ENCODE measurements around the gene STAT5A. TPM values are rescaled to one million over a fixed set of nuclear protein-coding genes. Genes with fewer than 3 reads are reported as not detected.

STAT5A gene
- polyA plus RNA-seq, 1 donor (not counting 4 experiments of a cell fraction or from before 2014, with no cell fraction given): 0.51 TPM

- Histone ChIP-seq H3K4me2 (ENCODE audit: control insufficient read depth, extremely low read depth, insufficient read depth, low read depth, low read length) (no peak overlapping the region), H3K4me3 (ENCODE audit: control insufficient read depth in 2 of 3, extremely low read depth in 1 of 3, insufficient read depth in 2 of 3, low read depth in 1 of 3, low read length in 3 of 3) (no peak overlapping the region)
- FAIRE-seq: no peak
Observed at GRCh38 chr17:42289611-42290181, 1.4 kb downstream of the STAT5A start.

GRCh38 chr17:42290577-42290976 is 2.3 kb downstream of the STAT5A start:
- peaks cover 14% of the 10 kb centered on the region for H3K4me1 ChIP-seq (ENCODE audit: control insufficient read depth, extremely low read depth, insufficient read depth, low read length)
- H2AFZ ChIP-seq (ENCODE audit: control insufficient read depth, low read length): no peak overlapping the region
- no peaks in the 10 kb centered on the region for H4K20me1 ChIP-seq (ENCODE audit: control insufficient read depth, extremely low read depth, insufficient read depth, low read length)
- H3K27ac ChIP-seq (ENCODE audit: control insufficient read depth, insufficient read depth, low read length): no peak overlapping the region
- no peaks in the 10 kb centered on the region for H3K79me2 ChIP-seq (ENCODE audit: control insufficient read depth, insufficient read depth, low read length)
- no peaks in the 10 kb centered on the region for H3K9me3 ChIP-seq (ENCODE audit: control insufficient read depth, low read depth, low read length)
- no peak for DNase-seq (ENCODE audit: low read depth, low spot score)
- no peak overlapping the region for H3K9ac ChIP-seq (ENCODE audit: control insufficient read depth, extremely low read depth, insufficient read depth, low read length)
- no peak overlapping the region for H3K4me3 ChIP-seq (ENCODE audit: control insufficient read depth in 2 of 3, extremely low read depth in 1 of 3, insufficient read depth in 2 of 3, low read depth in 1 of 3, low read length in 3 of 3)
- H3K4me2 ChIP-seq (ENCODE audit: control insufficient read depth, extremely low read depth, insufficient read depth, low read depth, low read length): no peak overlapping the region
- no peak for FAIRE-seq
- TF ChIP-seq, protein P1, sequence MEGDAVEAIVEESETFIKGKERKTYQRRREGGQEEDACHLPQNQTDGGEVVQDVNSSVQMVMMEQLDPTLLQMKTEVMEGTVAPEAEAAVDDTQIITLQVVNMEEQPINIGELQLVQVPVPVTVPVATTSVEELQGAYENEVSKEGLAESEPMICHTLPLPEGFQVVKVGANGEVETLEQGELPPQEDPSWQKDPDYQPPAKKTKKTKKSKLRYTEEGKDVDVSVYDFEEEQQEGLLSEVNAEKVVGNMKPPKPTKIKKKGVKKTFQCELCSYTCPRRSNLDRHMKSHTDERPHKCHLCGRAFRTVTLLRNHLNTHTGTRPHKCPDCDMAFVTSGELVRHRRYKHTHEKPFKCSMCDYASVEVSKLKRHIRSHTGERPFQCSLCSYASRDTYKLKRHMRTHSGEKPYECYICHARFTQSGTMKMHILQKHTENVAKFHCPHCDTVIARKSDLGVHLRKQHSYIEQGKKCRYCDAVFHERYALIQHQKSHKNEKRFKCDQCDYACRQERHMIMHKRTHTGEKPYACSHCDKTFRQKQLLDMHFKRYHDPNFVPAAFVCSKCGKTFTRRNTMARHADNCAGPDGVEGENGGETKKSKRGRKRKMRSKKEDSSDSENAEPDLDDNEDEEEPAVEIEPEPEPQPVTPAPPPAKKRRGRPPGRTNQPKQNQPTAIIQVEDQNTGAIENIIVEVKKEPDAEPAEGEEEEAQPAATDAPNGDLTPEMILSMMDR (optimal IDR thresholded peaks at IDR 0.05 in 1 of 3, IDR thresholded peaks at IDR 0.05 in 1 of 3, conservative IDR thresholded peaks at IDR 0.05 in 1 of 3; ENCODE audit: extremely low read depth in 1 of 3, insufficient read depth in 2 of 3, low read length in 3 of 3): no peak
- TF ChIP-seq EZH2 (IDR thresholded peaks at IDR 0.05; ENCODE audit: low read length): no peak
- dilution Hi-C loops (cut with MboI; ENCODE audit: extremely low pct_ligation_motif_present, low sequenced_read_pairs): no loop called here
- peaks cover 29% of the 10 kb centered on the region for H3K27me3 ChIP-seq (ENCODE audit: control insufficient read depth, extremely low read depth, insufficient read depth, low read length)
- no peaks in the 10 kb centered on the region for H3K9me1 ChIP-seq (ENCODE audit: control insufficient read depth, extremely low read depth, insufficient read depth, low read length)
- H3K36me3 ChIP-seq (ENCODE audit: control insufficient read depth in 2 of 2, extremely low read depth in 1 of 2, insufficient read depth in 2 of 2, low read length in 2 of 2): no peaks in the 10 kb centered on the region

More at GRCh38 chr17:42289611-42290181, 1.4 kb downstream of the STAT5A start:
- dilution Hi-C loops (cut with MboI; ENCODE audit: extremely low pct_ligation_motif_present, low sequenced_read_pairs): no loop called here
- peak; percentile 12 for TF ChIP-seq EZH2 (IDR thresholded peaks at IDR 0.05; ENCODE audit: low read length)
- TF ChIP-seq, protein P1 (optimal IDR thresholded peaks at IDR 0.05 in 1 of 3, IDR thresholded peaks at IDR 0.05 in 1 of 3, conservative IDR thresholded peaks at IDR 0.05 in 1 of 3; ENCODE audit: extremely low read depth in 1 of 3, insufficient read depth in 2 of 3, low read length in 3 of 3): no peak
- Histone ChIP-seq H3K27ac (ENCODE audit: control insufficient read depth, insufficient read depth, low read length) (no peak overlapping the region), H3K9me3 (ENCODE audit: control insufficient read depth, low read depth, low read length) (no peaks in the 10 kb centered on the region), H3K36me3 (ENCODE audit: control insufficient read depth in 2 of 2, extremely low read depth in 1 of 2, insufficient read depth in 2 of 2, low read length in 2 of 2) (no peaks in the 10 kb centered on the region), H2AFZ (ENCODE audit: control insufficient read depth, low read length) (no peak overlapping the region), H3K9ac (ENCODE audit: control insufficient read depth, extremely low read depth, insufficient read depth, low read length) (no peak overlapping the region), H3K4me1 (ENCODE audit: control insufficient read depth, extremely low read depth, insufficient read depth, low read length) (peaks cover 14% of the 10 kb centered on the region), H4K20me1 (ENCODE audit: control insufficient read depth, extremely low read depth, insufficient read depth, low read length) (no peaks in the 10 kb centered on the region), H3K9me1 (ENCODE audit: control insufficient read depth, extremely low read depth, insufficient read depth, low read length) (no peaks in the 10 kb centered on the region), H3K27me3 (ENCODE audit: control insufficient read depth, extremely low read depth, insufficient read depth, low read length) (peaks cover 29% of the 10 kb centered on the region), H3K79me2 (ENCODE audit: control insufficient read depth, insufficient read depth, low read length) (no peaks in the 10 kb centered on the region)
- DNase-seq (ENCODE audit: low read depth, low spot score): no peak
